Osteoblast (primary cell): Measurements from ENCODE around the gene FRAS1. TPM values are rescaled to one million over a fixed set of nuclear protein-coding genes. Genes with fewer than 3 reads are reported as not detected.
"Not testable (repeated sequence)": the region's sequence is repeated elsewhere in the genome, so short reads cannot be mapped to it uniquely, and the experiment has no call there.

Experiments used
- DNase-seq: peaks from one replicate; pipeline ENCODE4 v3.0.0; 2011; ENCODE audit warnings: low spot score, mixed read lengths; ENCODE audit not compliant: insufficient read length; ENCODE audit errors: missing footprints
- H2AFZ ChIP-seq: 2 replicates; pipeline ENCODE4 v1.6.0; 2011; ENCODE audit warnings: mild to moderate bottlenecking, low read length
- H3K27ac ChIP-seq: 2 replicates; pipeline ENCODE4 v1.5.1; 2011; ENCODE audit warnings: mild to moderate bottlenecking, low read depth, low read length, moderate library complexity
- H3K27me3 ChIP-seq: 2 replicates; pipeline ENCODE4 v1.6.0; 2012; ENCODE audit warnings: mild to moderate bottlenecking, control low read depth, inconsistent platforms, low read length, moderate library complexity; ENCODE audit not compliant: insufficient read depth
- H3K36me3 ChIP-seq: 2 replicates; pipeline ENCODE4 v1.5.1; 2011; ENCODE audit warnings: mild to moderate bottlenecking, low read length, control low read depth, moderate library complexity; ENCODE audit not compliant: insufficient read depth
- H3K4me1 ChIP-seq: 2 replicates; pipeline ENCODE4 v1.5.1; 2011; ENCODE audit warnings: mild to moderate bottlenecking, low read length, control low read depth, moderate library complexity; ENCODE audit not compliant: insufficient read depth
- H3K4me2 ChIP-seq: 2 replicates; pipeline ENCODE4 v1.6.0; 2011; ENCODE audit warnings: mild to moderate bottlenecking, low read length; ENCODE audit not compliant: insufficient read depth
- H3K4me3 ChIP-seq: fragments of 200-600 bp; sonication (generic); 3 replicates; pipeline ENCODE4 v1.5.1; 2012; ENCODE audit warnings: mild to moderate bottlenecking, low read length, inconsistent platforms; ENCODE audit not compliant: insufficient read depth
- H3K79me2 ChIP-seq: 2 replicates; pipeline ENCODE4 v1.6.0; 2012; ENCODE audit warnings: mild to moderate bottlenecking, low read length, control low read depth, inconsistent platforms; ENCODE audit not compliant: insufficient read depth
- H3K9me3 ChIP-seq: 2 replicates; pipeline ENCODE4 v1.5.1; 2011; ENCODE audit warnings: low read depth, low read length, control low read depth
- H4K20me1 ChIP-seq: 2 replicates; pipeline ENCODE4 v1.6.0; 2012; ENCODE audit warnings: mild to moderate bottlenecking, low read length, control low read depth; ENCODE audit not compliant: insufficient read depth
- CTCF ChIP-seq: IDR thresholded peaks from 2 replicates; pipeline ENCODE4 v1.5.1; 2011; ENCODE audit warnings: mild to moderate bottlenecking, low read depth, low read length, moderate library complexity; ENCODE audit errors: extremely low read depth
- total RNA-seq: library from RNA; depleted of rRNA; stranded (reverse); fragments of >200 nt; gene quantifications from 2 replicates; pipeline ENCODE4 v1.2.3, GENCODE V29; 2012

FRAS1 gene
- total RNA-seq, 1 donor = 5.1 TPM

GRCh38 chr4:78323439-78323838 lies 266.3 kb downstream of the FRAS1 start:
- no peak overlapping the region for H3K4me2 ChIP-seq
- no peak for TF ChIP-seq CTCF
- DNase-seq = no peak

GRCh38 chr4:78324625-78325024 lies 267.5 kb downstream of the FRAS1 start:
- no peak for DNase-seq
- Histone ChIP-seq H3K4me3 (no peak overlapping the region), H4K20me1 (no peaks in the 10 kb centered on the region), H3K36me3 (no peaks in the 10 kb centered on the region), H3K79me2 (no peaks in the 10 kb centered on the region), H2AFZ (no peak overlapping the region), H3K4me1 (no peaks in the 10 kb centered on the region), H3K9me3 (no peaks in the 10 kb centered on the region), H3K27me3 (no peaks in the 10 kb centered on the region), H3K27ac (no peak overlapping the region), H3K4me2 (no peak overlapping the region)
- TF ChIP-seq CTCF = no peak

More at GRCh38 chr4:78323439-78323838, 266.3 kb downstream of the FRAS1 start:
- Histone ChIP-seq H3K4me3 (no peak overlapping the region), H3K4me1 (no peaks in the 10 kb centered on the region), H3K79me2 (no peaks in the 10 kb centered on the region), H3K36me3 (no peaks in the 10 kb centered on the region), H3K27me3 (no peaks in the 10 kb centered on the region), H3K9me3 (no peaks in the 10 kb centered on the region), H3K27ac (no peak overlapping the region), H2AFZ (no peak overlapping the region), H4K20me1 (no peaks in the 10 kb centered on the region)

- H3K4me2 ChIP-seq = no peak overlapping the region
- no peak for DNase-seq
- H3K4me3 ChIP-seq = no peak overlapping the region
- H3K27me3 ChIP-seq = no peaks in the 10 kb centered on the region
- no peaks in the 10 kb centered on the region for H3K79me2 ChIP-seq
- H2AFZ ChIP-seq = no peak overlapping the region
- no peaks in the 10 kb centered on the region for H3K4me1 ChIP-seq
- no peaks in the 10 kb centered on the region for H4K20me1 ChIP-seq
- TF ChIP-seq CTCF = no peak
- H3K9me3 ChIP-seq = no peaks in the 10 kb centered on the region
- no peaks in the 10 kb centered on the region for H3K36me3 ChIP-seq
- H3K27ac ChIP-seq = no peak overlapping the region
Measured at GRCh38 chr4:78325271-78326157, 268.4 kb downstream of the FRAS1 start.

GRCh38 chr4:78328591-78328990 lies 271.5 kb downstream of the FRAS1 start:
- not testable (repeated sequence) for H3K9me3 ChIP-seq, H3K4me3 ChIP-seq, H4K20me1 ChIP-seq, H3K4me2 ChIP-seq, H2AFZ ChIP-seq, DNase-seq, H3K27me3 ChIP-seq, H3K79me2 ChIP-seq, H3K36me3 ChIP-seq, H3K4me1 ChIP-seq, H3K27ac ChIP-seq
